ENCODE data around the gene TGM1.
"Not testable (repeated sequence)": the region's sequence is repeated elsewhere in the genome, so short reads cannot be mapped to it uniquely, and the experiment has no call there.

Gene TGM1

DNA sequence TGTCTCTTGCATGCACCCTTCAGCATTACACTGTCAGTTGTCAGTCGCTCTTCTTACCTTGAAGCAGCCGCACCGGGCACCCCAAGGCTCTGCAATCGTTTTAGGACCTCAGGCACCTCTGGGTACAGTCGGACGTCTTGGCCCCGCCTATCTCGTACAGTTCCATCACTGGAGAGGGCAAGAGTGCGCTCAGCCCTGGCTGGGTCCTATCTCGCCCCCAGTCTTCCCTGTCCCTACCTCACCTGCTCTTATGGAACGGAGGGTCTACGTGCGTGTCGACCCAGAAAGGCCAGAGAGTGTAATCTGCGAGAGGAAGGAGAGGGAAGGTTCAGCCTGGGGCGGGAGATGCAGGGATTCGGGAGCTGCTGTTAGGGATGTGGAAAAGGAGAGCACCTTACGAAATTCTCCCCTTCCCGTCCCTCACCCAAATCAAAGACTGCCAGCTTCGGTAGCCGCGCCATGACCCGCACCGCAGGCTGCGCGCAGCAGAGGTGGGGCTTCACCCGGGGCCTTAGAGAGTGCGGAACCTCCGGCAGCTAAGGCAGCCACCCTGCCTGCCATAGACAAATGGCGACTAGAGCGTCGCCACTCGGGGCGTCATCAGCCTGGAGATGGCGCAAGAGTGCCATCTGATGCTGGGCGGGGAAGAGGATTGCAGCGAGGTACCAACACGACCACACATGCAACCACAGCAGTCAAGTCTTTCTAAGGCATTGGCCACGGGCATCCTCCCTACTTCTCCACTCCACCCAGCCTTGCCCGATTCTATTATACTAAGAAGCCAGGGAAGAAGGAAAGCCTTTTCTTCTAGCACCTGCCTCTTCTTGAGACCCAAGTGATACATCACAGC is 47.3 kb downstream of the TGM1 start, which contains the start of gene MDP1:
Gene MDP1 (minus strand): TSS at position 572 of the 850 bp plus-strand sequence. CDS start 111 bp downstream, at position 461.
- H3K4me3 ChIP-seq = peak within 1 kb of the TSS; percentile 52
- H3K9me3 ChIP-seq = no peaks in the 10 kb centered on the region
- peaks cover 20% of the 10 kb centered on the region for H3K36me3 ChIP-seq (replicated peaks)
- in situ Hi-C loops (cut with MboI; ENCODE audit: low sequenced_read_pairs) = no loop called here
- H3K4me1 ChIP-seq = peaks cover 8% of the 10 kb centered on the region
- no peaks in the 10 kb centered on the region for H3K27me3 ChIP-seq (ENCODE audit: low read depth)
- peak; percentile 83 to 86 for DNase-seq (ENCODE audit: low spot score in 2 of 2)

DNA sequence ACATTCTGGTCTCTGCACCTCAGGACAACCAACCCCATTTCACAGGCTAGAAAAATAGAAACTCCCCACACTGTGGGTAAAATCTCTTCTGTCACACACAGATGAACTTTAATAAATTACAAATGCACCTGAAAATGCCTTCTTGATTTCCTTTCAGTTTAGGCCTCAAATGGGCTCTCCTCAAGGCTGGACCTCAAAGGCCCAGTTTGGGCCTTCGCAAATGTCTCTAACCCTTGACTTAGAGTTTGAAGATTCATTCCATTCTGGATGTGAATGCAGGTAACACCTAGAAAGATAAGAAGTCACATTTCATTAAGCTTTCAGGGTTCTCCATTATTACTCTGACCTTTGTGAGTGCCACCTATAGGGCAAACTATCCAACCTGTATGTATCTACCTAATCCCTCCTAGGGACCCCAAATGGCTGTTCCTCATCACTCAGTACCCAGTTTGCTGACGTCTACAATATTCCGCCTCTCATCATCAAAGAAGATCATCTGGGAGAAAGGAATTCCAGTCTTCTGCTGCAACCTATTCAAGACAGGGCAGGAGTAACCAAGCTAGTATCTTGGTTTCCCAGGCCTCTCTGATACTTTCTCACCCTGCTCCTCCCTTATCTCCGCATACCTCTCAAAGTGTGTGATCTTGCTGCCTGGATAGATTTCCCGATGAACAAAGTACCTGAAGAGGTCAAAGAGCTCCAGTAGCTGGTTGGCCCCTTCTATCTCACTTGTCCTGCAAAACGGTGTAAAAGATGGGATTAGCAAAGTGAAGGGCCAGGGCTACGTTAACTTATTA is 48.9 kb downstream of the TGM1 start:
- DNase-seq (ENCODE audit: low spot score in 2 of 2) = no peak
- peaks cover 34% of the 10 kb centered on the region for H3K36me3 ChIP-seq (replicated peaks)
- H3K4me3 ChIP-seq = peak overlapping the region; percentile 63
- peaks cover 8% of the 10 kb centered on the region for H3K4me1 ChIP-seq
- H3K27me3 ChIP-seq (ENCODE audit: low read depth) = no peaks in the 10 kb centered on the region
- in situ Hi-C loops (cut with MboI; ENCODE audit: low sequenced_read_pairs) = no loop called here
- H3K9me3 ChIP-seq = no peaks in the 10 kb centered on the region

DNA sequence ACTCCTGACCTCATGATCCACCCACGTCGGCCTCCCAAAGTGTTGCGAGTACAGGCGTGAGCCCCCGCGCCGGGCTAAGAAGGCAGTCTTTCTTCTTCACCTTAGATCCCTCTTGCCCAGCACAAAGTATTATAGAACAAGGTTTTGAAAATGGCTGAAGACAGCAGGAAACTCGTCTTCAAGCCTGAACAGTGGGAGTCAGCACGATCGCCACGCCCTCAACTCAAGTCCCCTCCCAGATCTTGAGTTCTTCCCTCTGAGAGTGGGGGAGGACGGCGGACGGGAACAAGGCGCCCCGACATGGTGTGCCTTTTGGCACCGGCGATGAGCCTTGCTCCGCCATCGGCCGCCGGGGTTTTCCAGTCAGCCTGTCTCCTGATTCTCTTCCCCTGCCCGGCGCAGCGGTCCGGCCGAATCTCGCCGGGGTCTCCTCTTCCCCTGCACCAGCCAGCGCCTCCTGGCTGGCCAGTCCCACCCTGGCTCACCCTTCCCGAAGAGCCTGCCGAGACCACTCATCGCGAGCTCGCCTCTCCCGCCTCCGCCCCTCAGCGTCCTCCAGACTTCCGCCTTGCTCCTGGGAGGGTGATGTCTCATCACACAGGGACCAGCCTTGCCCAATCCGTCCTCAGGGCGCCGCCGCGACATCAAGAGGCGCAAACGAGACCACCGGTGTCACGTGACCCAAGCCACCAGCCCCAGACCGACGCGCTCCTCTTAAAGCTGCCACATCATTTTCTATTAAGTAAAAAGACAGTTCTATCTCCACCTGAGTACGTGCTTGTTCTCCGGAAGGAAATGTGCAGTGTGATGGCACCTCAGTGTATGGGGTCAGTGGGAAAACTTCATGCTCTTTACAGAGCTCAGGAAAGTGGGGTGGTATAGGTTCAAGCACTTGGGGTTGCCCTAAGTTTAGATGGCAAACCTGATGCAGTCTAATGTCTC is 49.8 kb downstream of the TGM1 start, which contains the start of gene CHMP4A:
Gene CHMP4A (minus strand): TSS at position 565 of the 942 bp plus-strand sequence. CDS start 49 bp downstream, at position 516.
- no peaks in the 10 kb centered on the region for H3K27me3 ChIP-seq (ENCODE audit: low read depth)
- peaks cover 8% of the 10 kb centered on the region for H3K4me1 ChIP-seq
- DNase-seq (ENCODE audit: low spot score in 2 of 2) = peak; percentile 95 to 99
- in situ Hi-C loops (cut with MboI; ENCODE audit: low sequenced_read_pairs) = no loop called here
- peak within 1 kb of the TSS; percentile 63 for H3K4me3 ChIP-seq
- H3K36me3 ChIP-seq (replicated peaks) = peaks cover 34% of the 10 kb centered on the region
- H3K9me3 ChIP-seq = no peaks in the 10 kb centered on the region

DNA sequence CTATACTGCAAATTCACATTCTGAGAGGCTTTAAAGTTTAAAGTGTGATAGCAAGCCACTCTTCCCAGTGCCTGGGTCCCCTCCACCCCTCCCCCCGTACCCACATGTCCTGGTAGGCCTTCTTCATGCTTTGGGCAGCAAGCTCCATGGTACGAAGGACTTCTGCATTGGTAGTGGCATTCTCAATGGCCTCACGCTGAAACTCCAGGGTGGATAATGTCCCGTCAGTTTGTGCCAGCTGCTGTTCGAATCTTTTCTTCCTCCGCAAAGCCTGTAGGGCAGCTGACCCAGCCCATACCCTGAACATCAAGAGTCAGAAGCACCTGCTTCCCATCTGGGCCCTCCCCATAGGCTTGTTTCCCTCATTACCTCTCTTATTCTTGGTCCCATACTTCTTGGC is 51.7 kb downstream of the TGM1 start:
- H3K27me3 ChIP-seq (ENCODE audit: low read depth) = no peaks in the 10 kb centered on the region
- peaks cover 8% of the 10 kb centered on the region for H3K4me1 ChIP-seq
- no peak overlapping the region for H3K4me3 ChIP-seq
- H3K9me3 ChIP-seq = no peaks in the 10 kb centered on the region
- H3K36me3 ChIP-seq (replicated peaks) = peaks cover 45% of the 10 kb centered on the region
- DNase-seq (ENCODE audit: low spot score in 2 of 2) = no peak
- in situ Hi-C loops (cut with MboI; ENCODE audit: low sequenced_read_pairs) = no loop called here

DNA sequence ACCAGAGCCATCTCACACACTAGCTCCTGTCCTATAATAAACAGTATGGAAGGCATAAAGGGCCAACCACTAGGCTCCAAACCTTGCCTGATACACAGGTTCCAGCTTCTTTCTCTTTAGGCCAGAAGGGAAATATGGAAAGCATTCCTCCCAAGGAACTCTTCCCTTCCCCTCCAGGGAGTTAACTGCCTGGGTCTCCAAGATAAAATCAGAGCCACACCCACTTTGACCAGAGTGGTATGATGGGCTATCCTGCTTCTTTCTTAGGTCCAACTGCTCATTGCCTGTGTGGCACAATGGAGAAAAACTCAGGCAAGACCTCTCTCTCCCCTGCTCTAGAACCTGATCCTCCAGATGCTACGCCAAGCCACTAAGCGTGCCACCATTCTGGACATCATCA is 55.4 kb downstream of the TGM1 start:
- no peaks in the 10 kb centered on the region for H3K9me3 ChIP-seq

DNA sequence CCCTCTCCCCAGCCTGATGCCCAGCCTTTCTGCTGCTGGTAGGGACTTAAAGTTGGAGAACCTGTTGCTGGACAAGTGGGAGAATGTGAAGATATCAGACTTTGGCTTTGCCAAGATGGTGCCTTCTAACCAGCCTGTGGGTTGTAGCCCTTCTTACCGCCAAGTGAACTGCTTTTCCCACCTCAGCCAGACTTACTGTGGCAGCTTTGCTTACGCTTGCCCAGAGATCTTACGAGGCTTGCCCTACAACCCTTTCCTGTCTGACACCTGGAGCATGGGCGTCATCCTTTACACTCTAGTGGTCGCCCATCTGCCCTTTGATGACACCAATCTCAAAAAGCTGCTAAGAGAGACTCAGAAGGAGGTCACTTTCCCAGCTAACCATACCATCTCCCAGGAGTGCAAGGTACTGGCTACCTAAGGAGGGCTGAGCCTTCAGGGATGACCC is 55.8 kb downstream of the TGM1 start:
- no peak for DNase-seq (ENCODE audit: low spot score in 2 of 2)
- in situ Hi-C loops (cut with MboI; ENCODE audit: low sequenced_read_pairs) = no loop called here
- Histone ChIP-seq H3K9me3 (no peaks in the 10 kb centered on the region), H3K4me3 (no peak overlapping the region), H3K4me1 (peaks cover 6% of the 10 kb centered on the region; the same call in 1 of the 2 replicates), H3K36me3 (replicated peaks) (peaks cover 50% of the 10 kb centered on the region), H3K27me3 (ENCODE audit: low read depth) (no peaks in the 10 kb centered on the region)

More for the DNA sequence above, 55.4 kb downstream of the TGM1 start:
- peaks cover 50% of the 10 kb centered on the region for H3K36me3 ChIP-seq (replicated peaks)
- in situ Hi-C loops (cut with MboI; ENCODE audit: low sequenced_read_pairs) = no loop called here
- no peaks in the 10 kb centered on the region for H3K27me3 ChIP-seq (ENCODE audit: low read depth)
- peaks cover 5% of the 10 kb centered on the region; the same call in 1 of the 2 replicates for H3K4me1 ChIP-seq
- no peak for DNase-seq (ENCODE audit: low spot score in 2 of 2)
- H3K4me3 ChIP-seq = no peak overlapping the region

DNA sequence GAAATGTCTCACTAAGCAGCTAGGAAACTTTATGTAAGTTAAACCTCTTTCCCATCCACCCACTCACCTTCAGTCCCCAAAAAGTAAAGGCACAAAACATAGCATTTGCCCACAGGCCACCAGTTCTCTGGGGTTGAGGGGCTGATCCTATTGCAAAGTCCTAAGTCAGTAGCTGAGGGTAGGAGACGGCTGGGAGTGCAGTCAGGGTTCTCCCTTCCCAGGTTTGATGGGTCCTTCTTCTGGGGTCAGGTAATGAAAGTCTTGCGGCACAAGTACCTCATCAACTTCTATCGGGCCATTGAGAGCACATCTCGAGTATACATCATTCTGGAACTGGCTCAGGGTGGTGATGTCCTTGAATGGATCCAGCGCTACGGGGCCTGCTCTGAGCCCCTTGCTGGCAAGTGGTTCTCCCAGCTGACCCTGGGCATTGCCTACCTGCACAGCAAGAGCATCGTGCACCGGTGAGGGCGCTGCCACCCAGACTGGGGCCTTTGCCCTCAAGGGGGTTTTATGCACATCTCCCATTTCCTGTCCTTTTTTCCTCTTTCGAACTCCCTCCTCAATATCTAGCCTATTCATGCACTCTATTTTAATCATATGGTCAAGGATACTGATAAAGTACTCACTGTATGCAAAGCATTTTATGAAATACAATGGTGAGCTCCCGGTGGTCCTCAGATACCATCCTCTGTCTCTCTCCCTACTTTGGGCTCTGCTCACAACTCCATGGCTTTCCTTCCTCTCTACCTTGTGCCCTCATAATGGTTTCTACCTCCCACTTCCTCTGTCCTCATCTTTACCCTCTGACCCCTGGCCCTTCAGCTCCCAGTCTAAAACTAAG is 56.5 kb downstream of the TGM1 start:
- H3K27me3 ChIP-seq (ENCODE audit: low read depth) = no peaks in the 10 kb centered on the region
- H3K4me1 ChIP-seq = peaks cover 6% of the 10 kb centered on the region; the same call in 1 of the 2 replicates
- H3K36me3 ChIP-seq (replicated peaks) = peaks cover 53% of the 10 kb centered on the region
- DNase-seq (ENCODE audit: low spot score in 2 of 2) = no peak
- in situ Hi-C loops (cut with MboI; ENCODE audit: low sequenced_read_pairs) = no loop called here
- H3K9me3 ChIP-seq = no peaks in the 10 kb centered on the region
- no peak overlapping the region for H3K4me3 ChIP-seq

DNA sequence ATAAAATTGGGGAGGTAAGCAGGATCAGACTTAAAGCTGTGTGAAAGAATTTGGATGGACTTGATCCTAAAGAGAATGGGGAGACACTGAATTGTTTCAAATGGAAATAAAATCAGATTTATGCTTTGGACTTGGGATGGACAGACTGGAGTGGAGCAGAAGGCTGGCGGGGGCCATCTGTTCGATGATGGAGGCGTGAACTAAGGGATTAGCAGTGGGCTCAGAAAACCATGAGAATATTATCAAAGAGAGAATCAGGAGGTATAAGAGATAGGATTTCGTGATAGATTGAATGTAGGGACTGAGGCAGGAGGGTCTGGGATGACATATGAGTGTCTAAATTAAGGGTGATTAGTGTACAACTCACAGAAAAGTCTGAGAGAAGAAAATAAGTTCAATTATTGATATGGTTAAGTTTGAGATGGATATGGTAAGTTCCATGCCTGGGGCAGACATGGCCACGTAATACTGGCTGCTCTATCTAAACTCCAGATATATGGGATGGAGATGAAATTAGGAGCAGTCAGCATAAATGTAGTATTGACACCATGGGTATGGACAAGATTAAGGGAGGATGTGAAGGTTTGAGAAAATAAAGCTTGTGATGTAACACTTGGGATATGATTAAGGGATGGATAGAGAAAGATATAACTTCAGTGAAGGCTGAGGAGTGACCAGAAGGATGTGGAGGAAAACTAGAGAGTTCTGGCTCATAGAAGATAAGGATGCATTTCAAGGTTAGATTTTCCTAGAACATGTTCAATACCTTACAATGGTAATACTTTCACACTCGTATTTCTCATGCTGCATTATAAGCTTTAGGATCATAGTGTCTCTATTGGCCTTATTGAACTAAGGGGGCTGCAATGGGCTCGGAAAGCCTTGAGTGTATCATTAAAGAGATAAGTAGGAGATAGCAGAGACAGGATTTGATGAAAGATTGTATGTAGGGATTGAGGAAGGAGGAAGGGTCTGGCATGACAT is 58.5 kb downstream of the TGM1 start:
- Histone ChIP-seq H3K36me3 (replicated peaks) (peaks cover 38% of the 10 kb centered on the region), H3K4me1 (peaks cover 6% of the 10 kb centered on the region; the same call in 1 of the 2 replicates), H3K27me3 (ENCODE audit: low read depth) (no peaks in the 10 kb centered on the region), H3K9me3 (no peaks in the 10 kb centered on the region), H3K4me3 (no peak overlapping the region)
- in situ Hi-C loops (cut with MboI; ENCODE audit: low sequenced_read_pairs) = no loop called here
- DNase-seq (ENCODE audit: low spot score in 2 of 2) = no peak

DNA sequence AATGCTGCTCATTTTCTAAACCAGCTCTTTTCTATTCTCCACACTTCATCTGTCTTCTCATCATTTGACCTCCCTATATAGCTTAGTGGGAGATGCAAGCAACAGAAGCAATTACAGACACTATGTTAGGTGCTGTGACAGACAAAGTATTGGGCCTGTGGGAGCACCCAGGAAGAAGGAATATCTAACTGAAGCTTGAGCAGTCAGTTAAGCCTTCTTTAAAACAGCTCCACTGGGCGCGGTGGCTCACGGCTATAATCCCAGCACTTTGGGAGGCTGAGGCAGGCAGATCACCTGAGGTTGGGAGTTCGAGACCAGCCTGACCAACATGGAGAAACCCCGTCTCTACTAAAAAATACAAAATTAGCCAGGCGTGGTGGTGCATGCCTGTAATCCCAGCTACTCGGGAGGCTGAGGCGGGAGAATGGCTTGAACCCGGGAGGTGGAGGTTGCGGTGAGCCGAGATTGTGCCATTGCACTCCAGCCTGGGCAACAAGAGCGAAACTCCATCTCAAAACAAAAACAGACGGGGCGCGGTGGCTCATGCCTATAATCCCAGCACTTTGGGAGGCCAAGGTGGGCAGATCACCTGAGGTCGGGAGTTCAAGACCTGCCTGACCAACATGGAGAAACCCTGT is 59.6 kb downstream of the TGM1 start:
- in situ Hi-C loops (cut with MboI; ENCODE audit: low sequenced_read_pairs) = not testable (repeated sequence)

DNA sequence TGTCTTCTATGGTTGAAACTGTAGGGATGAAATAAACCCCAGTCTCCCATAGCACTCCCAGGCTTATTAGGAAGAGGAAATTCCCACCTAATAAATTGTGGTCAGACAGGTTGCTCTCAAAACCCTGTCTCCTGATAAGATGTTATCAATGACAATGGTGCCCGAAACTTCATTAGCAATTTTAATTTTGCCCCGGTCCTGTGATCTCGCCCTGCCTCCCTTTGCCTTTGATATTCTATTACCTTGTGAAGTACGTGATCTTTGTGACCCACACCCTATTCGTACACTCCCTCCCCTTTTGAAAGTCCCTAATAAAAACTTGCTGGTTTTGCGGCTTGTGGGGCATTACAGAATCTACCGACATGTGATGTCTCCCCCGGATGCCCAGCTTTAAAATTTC is 60.4 kb downstream of the TGM1 start:
- H3K4me3 ChIP-seq; H3K9me3 ChIP-seq; DNase-seq (ENCODE audit: low spot score in 2 of 2); H3K27me3 ChIP-seq (ENCODE audit: low read depth); in situ Hi-C loops (cut with MboI; ENCODE audit: low sequenced_read_pairs); H3K4me1 ChIP-seq: not testable (repeated sequence)
- peaks cover 30% of the 10 kb centered on the region for H3K36me3 ChIP-seq (replicated peaks)

More for the DNA sequence above, 59.6 kb downstream of the TGM1 start:
- not testable (repeated sequence) for H3K27me3 ChIP-seq (ENCODE audit: low read depth); H3K9me3 ChIP-seq; H3K4me1 ChIP-seq; H3K4me3 ChIP-seq; DNase-seq (ENCODE audit: low spot score in 2 of 2)
- peaks cover 35% of the 10 kb centered on the region for H3K36me3 ChIP-seq (replicated peaks)

Data from HAP-1 (cell line).